GM12878 (cell line): ENCODE results near the gene NEUROD1.

ENCODE experiments used
- ATF2 ChIP-seq: IDR thresholded peaks from 2 replicates; pipeline ENCODE4 v1.6.1; 2012; ENCODE audit warnings: low read length, inconsistent platforms
- CTCF ChIP-seq, 3 experiments: IDR thresholded peaks in 2 of 3; conservative IDR thresholded peaks in 1 of 3; 2 replicates each; pipeline ENCODE4 v1.5.1; 2011; ENCODE audit warnings: low read depth in 3 of 3, low read length in 3 of 3, mild to moderate bottlenecking in 3 of 3, control low read depth in 2 of 3, moderate library complexity in 2 of 3, inconsistent platforms in 1 of 3, mixed read lengths in 1 of 3; ENCODE audit not compliant: control insufficient read depth in 2 of 3, insufficient read depth in 1 of 3; ENCODE audit errors: extremely low read depth in 1 of 3
- EED ChIP-seq: sonication (generic); IDR thresholded peaks from 2 replicates; pipeline ENCODE4 v1.6.1; 2016; ENCODE audit warnings: antibody characterized with exemption, low read depth
- EP300 ChIP-seq, 2 experiments: fragments of 150-350 bp in 1 of 2; IDR thresholded peaks; 2 replicates each; pipeline ENCODE4 v1.6.1; 2011 to 2012; ENCODE audit warnings: low read depth in 2 of 2, low read length in 2 of 2, borderline replicate concordance in 1 of 2, improper control_type of control experiment in 1 of 2, inconsistent platforms in 1 of 2; ENCODE audit not compliant: control insufficient read depth in 1 of 2
- EZH2 ChIP-seq: IDR thresholded peaks from 2 replicates; pipeline ENCODE4 v1.6.1; 2012; ENCODE audit warnings: low read depth, mild to moderate bottlenecking, control low read depth, inconsistent platforms, low read length, borderline replicate concordance; ENCODE audit not compliant: control insufficient read depth
- GABPA ChIP-seq: IDR thresholded peaks from 2 replicates; pipeline ENCODE4 v1.6.1; 2014; ENCODE audit warnings: antibody characterized with exemption, low read depth, mild to moderate bottlenecking, inconsistent platforms
- HCFC1 ChIP-seq: fragments of 150-350 bp; IDR thresholded peaks from 2 replicates; pipeline ENCODE4 v1.6.1; 2014; ENCODE audit warnings: low read length
- HDAC2 ChIP-seq: fragments of 200-600 bp; sonication (generic); IDR thresholded peaks from 2 replicates; pipeline ENCODE4 v1.6.1; 2017
- IRF5 ChIP-seq: fragments of 450-650 bp; IDR thresholded peaks from 2 replicates; pipeline ENCODE4 v1.6.1; 2017; ENCODE audit warnings: borderline replicate concordance
- POLR2A ChIP-seq: IDR thresholded peaks from 2 replicates; pipeline ENCODE4 v1.6.1; 2011; ENCODE audit warnings: low read depth, mild to moderate bottlenecking, low read length
- POLR2AphosphoS5 ChIP-seq: IDR thresholded peaks from 2 replicates; pipeline ENCODE4 v1.6.1; 2011; ENCODE audit warnings: mild to moderate bottlenecking, low read length, inconsistent platforms
- USF1 ChIP-seq: IDR thresholded peaks from 2 replicates; pipeline ENCODE4 v1.6.1; 2011; ENCODE audit warnings: borderline replicate concordance, low read depth, mild to moderate bottlenecking, moderate library complexity, mixed read lengths, low read length; ENCODE audit not compliant: insufficient read depth; ENCODE audit errors: extremely low read length
- ZBTB33 ChIP-seq: fragments of 450-650 bp; IDR thresholded peaks from 2 replicates; pipeline ENCODE4 v1.6.1; 2017; ENCODE audit warnings: mild to moderate bottlenecking

- TF ChIP-seq IRF5 (no peak), GABPA (no peak), USF1 (no peak), ZBTB33 (no peak), EP300 (IDR thresholded peaks at IDR 0.05; ENCODE audit: borderline replicate concordance in 1 of 2, control insufficient read depth in 1 of 2, low read depth in 2 of 2, low read length in 2 of 2) (no peak), EED (no peak), HDAC2 (no peak), POLR2A (no peak), POLR2AphosphoS5 (no peak), CTCF (IDR thresholded peaks at IDR 0.05 in 2 of 3, conservative IDR thresholded peaks at IDR 0.05 in 1 of 3; ENCODE audit: control insufficient read depth in 2 of 3, extremely low read depth in 1 of 3, insufficient read depth in 1 of 3, low read depth in 3 of 3, low read length in 3 of 3) (no peak), ATF2 (no peak), EZH2 (no peak), HCFC1 (no peak)
These were observed 6.4 kb upstream of the NEUROD1 start for GRCh38 chr2:181686576-181687185.
